Measurements from ENCODE around the gene TCF7L2. TPM values are rescaled to one million over a fixed set of nuclear protein-coding genes. Genes with fewer than 3 reads are reported as not detected.

Gene TCF7L2
- total and polyA plus RNA-seq, 9 donors: 21.1 to 41.7 (median 34.5) TPM

DNA sequence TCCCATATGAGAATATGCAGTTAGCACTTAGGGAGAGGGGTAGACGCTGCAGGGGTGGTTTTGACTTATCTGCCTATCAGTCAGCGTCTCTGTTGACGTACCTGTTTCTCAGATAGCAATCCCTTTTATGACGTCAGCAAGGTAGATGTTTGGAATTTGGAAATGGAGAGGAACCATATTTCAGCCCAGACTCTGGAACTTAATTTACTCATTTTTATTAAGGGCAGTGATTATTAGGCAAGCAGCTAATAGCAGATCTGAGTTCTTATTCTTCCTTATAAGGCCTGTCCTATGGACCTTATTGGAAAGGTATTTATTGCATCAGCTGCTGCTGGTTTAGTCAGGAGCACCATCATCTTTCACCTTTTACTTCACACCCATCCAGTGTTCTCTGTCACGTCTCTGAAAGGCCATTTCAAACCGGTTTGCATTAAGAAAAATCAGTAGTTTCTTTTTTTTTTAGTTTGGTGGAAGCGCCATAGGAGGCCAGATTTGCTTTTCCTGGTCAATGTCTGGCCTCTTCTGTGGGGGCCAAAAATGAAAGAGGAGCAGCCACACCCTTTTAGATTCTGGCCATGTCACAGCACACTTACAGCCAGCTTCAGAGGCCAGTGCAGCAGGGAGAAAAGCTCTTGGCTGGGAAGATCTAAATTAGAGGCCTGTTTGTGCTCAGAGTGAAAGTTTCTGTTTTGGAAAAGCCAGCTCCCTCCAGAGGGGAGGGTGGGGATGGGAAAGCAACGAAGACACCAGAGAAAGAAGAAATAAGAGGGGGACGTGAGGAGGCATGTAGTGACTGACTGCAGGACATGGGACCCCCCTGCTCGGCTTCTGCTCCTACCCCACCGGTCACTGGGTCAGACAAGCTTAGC lies 146.3 kb downstream of the TCF7L2 start:
- TF ChIP-seq, protein P1, sequence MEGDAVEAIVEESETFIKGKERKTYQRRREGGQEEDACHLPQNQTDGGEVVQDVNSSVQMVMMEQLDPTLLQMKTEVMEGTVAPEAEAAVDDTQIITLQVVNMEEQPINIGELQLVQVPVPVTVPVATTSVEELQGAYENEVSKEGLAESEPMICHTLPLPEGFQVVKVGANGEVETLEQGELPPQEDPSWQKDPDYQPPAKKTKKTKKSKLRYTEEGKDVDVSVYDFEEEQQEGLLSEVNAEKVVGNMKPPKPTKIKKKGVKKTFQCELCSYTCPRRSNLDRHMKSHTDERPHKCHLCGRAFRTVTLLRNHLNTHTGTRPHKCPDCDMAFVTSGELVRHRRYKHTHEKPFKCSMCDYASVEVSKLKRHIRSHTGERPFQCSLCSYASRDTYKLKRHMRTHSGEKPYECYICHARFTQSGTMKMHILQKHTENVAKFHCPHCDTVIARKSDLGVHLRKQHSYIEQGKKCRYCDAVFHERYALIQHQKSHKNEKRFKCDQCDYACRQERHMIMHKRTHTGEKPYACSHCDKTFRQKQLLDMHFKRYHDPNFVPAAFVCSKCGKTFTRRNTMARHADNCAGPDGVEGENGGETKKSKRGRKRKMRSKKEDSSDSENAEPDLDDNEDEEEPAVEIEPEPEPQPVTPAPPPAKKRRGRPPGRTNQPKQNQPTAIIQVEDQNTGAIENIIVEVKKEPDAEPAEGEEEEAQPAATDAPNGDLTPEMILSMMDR (IDR thresholded peaks at IDR 0.05): no peak
- TF ChIP-seq POLR2A (IDR thresholded peaks at IDR 0.05) (no peak), EP300 (IDR thresholded peaks at IDR 0.05) (no peak)
- Histone ChIP-seq H3K27ac (no peak overlapping the region), H3K4me1 (ENCODE audit: insufficient read depth) (peaks cover 8% of the 10 kb centered on the region), H3K4me3 (no peak overlapping the region), H3K9me3 (no peaks in the 10 kb centered on the region), H3K36me3 (no peaks in the 10 kb centered on the region), H3K27me3 (no peaks in the 10 kb centered on the region)
- WGBS, 3 donors: 61 to 75% (median 71%) methylated on average over 11 of the region's 11 CpGs
- DNase-seq: no peak
- intact Hi-C loops (cut with DNase I): loop anchor here in 1 of 4 donors (10.0 kb wide), 1 partner anchor 142 kb away; the partner anchor contains the start of gene TCF7L2

DNA sequence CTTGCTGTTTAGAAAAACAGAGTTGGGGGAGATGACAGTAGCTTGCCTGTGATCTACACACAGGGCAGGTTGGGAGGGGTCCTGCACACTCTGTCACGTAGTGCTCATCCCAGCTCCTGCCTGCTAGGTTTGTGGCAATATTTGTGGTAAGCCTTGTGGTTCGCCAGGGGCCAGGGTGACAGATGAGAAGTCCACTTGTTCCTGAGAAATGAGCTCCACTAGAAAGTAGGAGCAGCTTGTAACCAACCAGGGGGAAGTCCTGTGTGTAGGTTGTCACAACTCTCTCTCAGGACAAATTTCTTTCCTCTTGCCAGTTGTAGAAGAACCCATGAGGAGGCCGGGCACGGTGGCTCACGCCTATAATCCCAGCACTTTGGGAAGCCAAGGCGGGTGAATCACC lies 147.0 kb downstream of the TCF7L2 start:
- H3K4me3 ChIP-seq: no peak overlapping the region
- DNase-seq: no peak
- no peaks in the 10 kb centered on the region for H3K27me3 ChIP-seq
- H3K36me3 ChIP-seq: no peaks in the 10 kb centered on the region
- WGBS, 3 donors: 80 to 94% (median 92%) methylated on average over 6 of the region's 6 CpGs
- intact Hi-C loops (cut with DNase I): loop anchor here in 1 of 4 donors (10.0 kb wide), 1 partner anchor 142 kb away; the partner anchor contains the start of gene TCF7L2
- no peaks in the 10 kb centered on the region for H3K9me3 ChIP-seq
- H3K27ac ChIP-seq: no peak overlapping the region
- H3K4me1 ChIP-seq (ENCODE audit: insufficient read depth): peaks cover 8% of the 10 kb centered on the region
- TF ChIP-seq, protein P1 (IDR thresholded peaks at IDR 0.05): no peak
- TF ChIP-seq POLR2A (IDR thresholded peaks at IDR 0.05) (no peak), EP300 (IDR thresholded peaks at IDR 0.05) (no peak)

DNA sequence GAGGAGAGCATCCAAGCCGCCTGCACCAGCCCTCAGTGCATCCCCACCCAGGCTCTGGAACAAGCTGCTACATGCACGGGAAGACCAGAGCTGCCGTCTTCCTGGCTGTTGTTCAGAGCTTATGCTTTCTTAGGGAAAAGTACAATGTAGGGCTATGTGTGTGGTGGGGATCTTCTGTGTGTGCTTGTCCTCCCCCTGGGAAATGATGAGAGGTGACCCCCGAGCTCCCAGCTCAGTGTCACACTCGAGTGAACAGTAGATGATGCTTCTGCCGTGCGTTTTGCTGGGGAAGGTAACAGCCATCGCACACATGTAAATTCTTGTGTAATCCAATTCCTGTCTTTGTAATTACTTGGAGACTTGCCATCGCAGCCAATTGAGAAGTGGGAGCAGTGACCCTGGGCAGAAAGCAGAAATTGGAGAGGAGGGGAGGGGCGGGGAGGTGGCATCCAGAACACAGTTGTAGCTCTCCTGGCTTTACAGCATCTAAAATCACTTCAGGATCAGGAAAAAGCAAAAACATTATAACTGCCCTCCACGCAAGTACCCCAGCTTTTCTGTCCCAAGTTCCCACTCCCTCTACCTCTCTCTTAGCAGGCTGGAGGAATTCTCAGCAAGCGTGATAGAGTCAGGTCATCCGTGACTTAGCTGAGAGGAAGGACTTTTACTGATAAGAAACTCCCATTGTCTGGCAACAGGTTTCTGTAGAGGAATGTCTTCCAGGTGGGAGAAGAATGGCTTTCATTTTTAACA lies 149.6 kb downstream of the TCF7L2 start:
- intact Hi-C loops (cut with DNase I): loop anchor here in 3 of 4 donors (10.0 kb wide), 1 partner anchor 145 kb away; the partner anchor contains the start of gene TCF7L2 (in 3 of the 3)
- Histone ChIP-seq H3K4me1 (ENCODE audit: insufficient read depth) (peaks cover 19% of the 10 kb centered on the region), H3K36me3 (no peaks in the 10 kb centered on the region), H3K27me3 (no peaks in the 10 kb centered on the region), H3K9me3 (no peaks in the 10 kb centered on the region), H3K4me3 (no peak overlapping the region), H3K27ac (no peak overlapping the region)
- no peak for TF ChIP-seq EP300 (IDR thresholded peaks at IDR 0.05)
- TF ChIP-seq, protein P1 (IDR thresholded peaks at IDR 0.05): no peak
- no peak for TF ChIP-seq POLR2A (IDR thresholded peaks at IDR 0.05)
- no peak for DNase-seq
- 39 to 45% (median 44%) methylated on average over 13 of the region's 13 CpGs for WGBS, 3 donors

DNA sequence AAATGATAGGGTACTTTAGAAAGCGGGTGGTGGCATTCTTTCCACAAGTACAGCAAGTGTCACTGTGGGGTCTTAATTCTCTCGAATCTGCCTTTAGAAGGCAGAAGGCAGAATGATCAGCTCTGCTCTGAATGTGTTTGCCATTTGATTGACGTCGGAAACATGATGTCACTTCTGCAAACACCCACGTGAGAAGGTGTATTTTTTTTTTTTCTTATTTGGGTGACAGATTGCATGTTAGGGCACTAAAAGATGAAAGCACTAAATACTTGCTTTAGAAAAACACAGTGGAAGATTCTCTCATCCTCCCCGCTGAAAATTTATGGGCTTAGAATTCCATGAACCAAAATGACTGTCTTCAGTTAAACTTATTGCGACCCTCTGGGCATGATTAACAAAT lies 150.2 kb downstream of the TCF7L2 start:
- Histone ChIP-seq H3K4me1 (ENCODE audit: insufficient read depth) (peaks cover 19% of the 10 kb centered on the region), H3K27me3 (no peaks in the 10 kb centered on the region), H3K4me3 (no peak overlapping the region), H3K9me3 (no peaks in the 10 kb centered on the region), H3K36me3 (no peaks in the 10 kb centered on the region), H3K27ac (no peak overlapping the region)
- TF ChIP-seq POLR2A (IDR thresholded peaks at IDR 0.05) (no peak), EP300 (IDR thresholded peaks at IDR 0.05) (no peak)
- TF ChIP-seq, protein P1 (IDR thresholded peaks at IDR 0.05): no peak
- intact Hi-C loops (cut with DNase I): loop anchor here in 2 of 4 donors (10.0 kb wide), 1 partner anchor 145 kb away; the partner anchor contains the start of gene TCF7L2 (in 2 of the 2)
- no peak for DNase-seq
- WGBS, 3 donors: 76 to 78% (median 77%) methylated on average over 7 of the region's 7 CpGs

All from ovary (tissue), 9 donors.